HT1080 (cell line): ENCODE measurements around the gene EZR. TPM values are rescaled to one million over a fixed set of nuclear protein-coding genes. Genes with fewer than 3 reads are reported as not detected.

Experiments
- DNase-seq: peaks from one replicate; pipeline ENCODE4 v3.0.0-alpha.2; 2015; ENCODE audit warnings: low read depth
- polyA plus RNA-seq, 2 experiments: library from polyadenylated mRNA; depleted of rRNA; stranded (reverse); fragments of >200 nt; gene quantifications; 2 replicates each; pipeline ENCODE4 v1.2.3, GENCODE V29; 2015
- total RNA-seq: library from RNA; depleted of rRNA; stranded (reverse); fragments of >200 nt; shearing (Covaris generic); gene quantifications from 2 replicates; pipeline ENCODE4 v1.2.3, GENCODE V29; 2014; rRNA removed

The EZR gene
- 228 and 253 TPM in 2 replicates for total RNA-seq
- polyA plus RNA-seq (2015; cell fraction: cytosol; rRNA removed) = 163 and 167 TPM in 2 replicates
- 404 and 422 TPM in 2 replicates for polyA plus RNA-seq (2015; cell fraction: nucleus; rRNA removed)

DNA sequence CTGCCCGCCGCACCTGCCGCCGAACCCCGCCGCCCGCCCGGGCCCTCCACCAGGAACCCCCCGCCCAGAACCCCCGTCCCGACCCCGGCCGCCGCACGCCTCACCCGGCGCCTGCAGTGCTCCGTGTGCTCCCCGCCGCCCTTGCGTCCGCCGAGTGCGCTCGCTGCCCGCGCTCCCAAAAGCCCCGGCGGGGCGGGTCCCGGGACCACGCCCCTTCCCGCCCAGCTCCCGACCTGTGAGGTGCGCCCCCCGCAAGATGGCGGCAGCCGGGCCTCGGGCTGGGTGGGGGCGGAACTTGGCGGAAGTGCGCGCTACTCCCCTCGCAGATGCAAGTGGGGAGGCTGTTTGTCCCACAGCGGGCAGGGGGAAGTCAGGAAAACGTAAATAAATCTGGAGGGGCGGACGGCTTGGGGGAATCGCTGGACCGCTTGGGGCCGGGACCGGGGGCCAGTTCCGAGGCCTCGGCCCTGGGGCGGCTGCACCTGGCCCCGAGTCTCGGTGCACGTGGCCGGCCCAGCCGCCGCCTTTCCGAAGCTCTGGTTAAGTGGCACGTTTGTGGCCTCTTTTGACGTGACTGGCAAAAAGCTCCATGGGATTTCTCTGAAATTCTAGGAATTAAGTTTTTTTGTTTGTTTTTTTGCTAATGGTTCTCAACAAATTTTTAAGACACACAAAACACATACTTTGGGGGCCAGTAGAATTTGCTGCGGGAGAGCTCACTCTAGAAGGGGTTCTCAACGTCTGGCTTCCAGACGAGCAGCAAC lies at the start of gene EZR:
Gene EZR (minus strand): TSS at position 156 of the 764 bp plus-strand sequence. CDS start 1,275 bp downstream, outside the sequence.
- peak; percentile 70 for DNase-seq

DNA sequence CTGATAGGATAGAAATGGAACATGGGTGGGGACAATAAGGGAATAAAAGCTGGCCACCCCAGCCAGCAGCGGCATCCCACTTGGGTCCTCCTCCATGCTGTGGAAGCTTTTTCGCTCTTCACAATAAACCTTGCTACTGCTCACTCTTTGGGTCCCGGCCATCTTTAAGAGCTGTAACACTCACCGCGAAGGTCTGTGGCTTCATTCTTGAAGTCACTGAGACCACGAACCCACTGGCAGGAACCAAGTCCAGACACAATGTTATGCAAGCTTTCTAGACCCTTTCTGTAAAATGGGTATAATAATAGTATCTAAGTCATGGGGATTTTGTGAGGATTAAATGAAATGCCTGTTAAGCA lies 48.9 kb upstream of the EZR start:
- DNase-seq = no peak

DNA sequence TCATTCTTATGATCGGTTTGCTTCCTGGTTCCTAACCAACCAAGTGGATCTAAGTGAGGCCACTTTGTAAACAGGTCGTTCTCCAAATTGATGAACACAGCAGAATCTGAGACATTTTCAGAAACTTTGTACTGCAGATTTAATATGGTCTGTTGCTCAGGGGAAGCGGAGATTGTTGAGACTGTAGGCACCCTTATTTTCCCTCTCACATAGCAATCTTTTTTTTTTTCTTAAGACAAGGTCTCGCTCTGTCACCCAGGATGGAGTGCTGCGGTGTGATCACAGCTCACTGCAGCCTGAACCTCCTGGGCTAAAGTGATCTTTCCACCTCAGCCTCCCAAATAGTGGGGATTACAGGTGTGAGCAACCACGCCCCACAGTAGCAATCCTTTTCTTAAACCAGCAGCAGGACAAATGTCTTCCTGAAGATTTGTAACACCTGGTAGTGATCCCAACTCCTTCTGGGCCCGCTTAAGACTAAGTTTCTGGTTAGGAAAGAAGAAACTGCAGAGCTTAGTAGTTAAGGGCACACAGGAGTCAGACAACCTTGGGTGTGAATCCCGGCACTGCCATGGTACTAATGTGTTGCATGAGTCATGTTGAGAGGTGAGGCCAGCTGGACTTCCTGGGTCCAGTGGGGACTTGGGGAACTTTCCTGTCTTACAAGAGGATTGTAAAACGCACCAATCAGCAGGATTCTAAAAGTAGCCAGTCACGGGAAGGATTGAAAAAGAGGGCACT lies 48.4 kb upstream of the EZR start:
- peak; percentile 16 for DNase-seq

DNA sequence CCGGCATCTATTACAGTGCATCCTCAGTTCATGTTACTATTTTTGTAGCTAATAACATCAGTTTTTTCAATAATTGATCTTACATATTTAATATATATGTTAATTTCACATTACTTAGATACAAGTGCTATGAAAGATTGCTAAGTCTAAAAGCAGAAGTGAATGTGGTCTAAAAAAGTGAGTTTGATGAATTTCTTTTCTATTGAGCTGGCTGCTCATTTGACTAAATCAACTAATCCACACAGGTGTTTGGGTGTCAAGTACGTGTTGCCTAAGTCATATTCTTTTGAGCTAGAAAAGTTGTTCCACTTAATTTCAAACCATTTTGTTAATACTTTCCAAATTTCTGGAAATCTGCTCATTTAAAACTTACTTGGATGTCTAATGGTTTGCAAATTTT lies 46.6 kb upstream of the EZR start:
- DNase-seq = no peak

DNA sequence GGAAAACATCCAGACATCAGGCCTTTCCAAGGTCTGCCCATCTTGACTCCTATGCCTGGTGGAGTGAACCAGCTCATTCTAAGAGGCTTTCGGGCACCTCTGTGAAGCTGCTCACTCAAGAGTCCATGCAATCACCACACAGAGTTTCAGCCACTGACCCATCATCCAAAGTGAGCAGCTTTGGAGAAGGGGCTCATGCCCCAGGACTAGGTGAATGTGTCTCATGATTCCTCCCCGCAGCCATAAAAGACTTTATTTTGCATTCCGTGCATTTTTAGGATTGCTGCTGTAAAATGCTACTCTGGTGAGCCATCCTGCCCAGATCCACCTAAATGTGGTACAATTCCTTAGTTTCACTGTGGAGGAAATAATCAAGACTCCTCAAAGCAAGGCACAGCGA lies 44.5 kb upstream of the EZR start:
- DNase-seq = peak; percentile 15

DNA sequence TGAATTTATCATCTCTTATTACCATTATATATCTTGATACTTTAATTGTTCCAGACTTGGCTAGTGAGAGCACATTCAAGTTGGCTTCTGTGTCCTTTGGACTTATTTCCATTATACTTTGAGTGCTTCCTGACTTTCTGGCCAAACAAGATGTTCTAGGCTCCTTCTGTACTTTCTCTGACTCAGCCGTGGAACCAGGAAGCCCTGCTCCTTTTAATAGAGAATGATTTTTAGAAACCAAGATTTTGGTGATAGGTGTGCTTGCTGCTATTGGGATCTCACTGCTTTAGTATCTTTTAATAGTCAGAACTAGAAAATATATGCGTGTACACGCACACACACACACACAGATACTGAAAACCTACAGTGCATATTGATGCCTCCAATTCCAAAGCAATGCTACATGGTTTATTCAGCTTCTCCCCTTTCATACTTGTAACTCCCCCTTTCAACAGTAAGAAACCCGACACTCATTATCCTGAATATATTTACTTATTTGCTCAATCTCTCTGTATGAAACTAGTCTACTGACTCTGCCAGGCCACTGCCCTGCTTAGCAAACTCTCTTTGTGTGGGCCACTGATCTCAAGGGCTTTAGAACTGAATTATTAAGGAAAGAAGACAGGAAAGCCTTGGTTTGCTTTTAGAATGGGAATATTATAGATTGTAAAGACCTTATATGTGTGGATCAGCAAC lies 42.7 kb upstream of the EZR start:
- DNase-seq = no peak

DNA sequence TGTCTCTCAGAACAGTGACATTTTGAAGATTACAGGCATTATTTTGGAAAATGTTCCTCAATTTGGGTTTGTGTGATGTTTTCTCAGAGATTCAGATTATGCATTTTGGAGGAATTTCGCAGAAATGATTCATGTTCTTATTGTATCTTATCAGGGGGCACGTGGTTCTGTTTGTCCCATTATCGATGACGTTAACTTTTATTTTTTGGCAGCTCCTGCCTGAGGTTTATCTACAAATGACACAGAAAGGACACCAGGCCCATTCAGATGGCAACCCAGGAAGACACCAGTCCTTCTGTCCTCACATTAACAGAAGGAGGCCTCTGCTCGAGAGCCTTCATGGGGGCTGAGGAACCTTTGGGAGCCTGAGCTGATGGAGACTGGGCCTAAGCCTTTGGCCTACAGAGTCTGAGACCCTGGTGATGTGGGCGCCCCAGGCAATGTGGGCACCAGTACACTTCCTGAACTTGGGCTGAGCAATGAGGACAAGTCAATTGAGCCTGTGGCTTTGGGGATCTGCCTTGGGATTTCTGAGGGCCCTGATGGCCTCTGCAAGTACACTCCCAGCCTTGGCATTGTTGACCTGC lies 41.2 kb upstream of the EZR start:
- no peak for DNase-seq

DNA sequence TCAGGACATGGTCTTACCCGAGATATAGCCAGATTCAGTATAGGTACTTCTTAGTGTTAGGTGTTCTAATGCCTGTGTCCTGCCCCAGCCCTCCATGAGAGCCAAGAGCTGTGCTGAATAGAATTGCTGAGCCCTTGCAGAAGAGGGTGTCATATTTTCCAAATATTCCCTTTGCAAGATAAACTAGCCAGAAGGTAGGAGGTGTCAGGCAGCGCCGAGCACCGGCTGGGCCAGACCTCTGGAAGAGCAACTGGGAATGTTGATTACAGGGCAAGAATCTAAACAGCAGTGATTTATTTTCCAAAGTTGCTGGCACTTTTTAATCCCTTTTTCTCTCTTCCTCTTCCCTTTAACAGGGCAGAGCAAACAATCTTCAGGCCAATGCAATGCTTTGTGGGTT lies 37.1 kb upstream of the EZR start:
- DNase-seq = no peak

DNA sequence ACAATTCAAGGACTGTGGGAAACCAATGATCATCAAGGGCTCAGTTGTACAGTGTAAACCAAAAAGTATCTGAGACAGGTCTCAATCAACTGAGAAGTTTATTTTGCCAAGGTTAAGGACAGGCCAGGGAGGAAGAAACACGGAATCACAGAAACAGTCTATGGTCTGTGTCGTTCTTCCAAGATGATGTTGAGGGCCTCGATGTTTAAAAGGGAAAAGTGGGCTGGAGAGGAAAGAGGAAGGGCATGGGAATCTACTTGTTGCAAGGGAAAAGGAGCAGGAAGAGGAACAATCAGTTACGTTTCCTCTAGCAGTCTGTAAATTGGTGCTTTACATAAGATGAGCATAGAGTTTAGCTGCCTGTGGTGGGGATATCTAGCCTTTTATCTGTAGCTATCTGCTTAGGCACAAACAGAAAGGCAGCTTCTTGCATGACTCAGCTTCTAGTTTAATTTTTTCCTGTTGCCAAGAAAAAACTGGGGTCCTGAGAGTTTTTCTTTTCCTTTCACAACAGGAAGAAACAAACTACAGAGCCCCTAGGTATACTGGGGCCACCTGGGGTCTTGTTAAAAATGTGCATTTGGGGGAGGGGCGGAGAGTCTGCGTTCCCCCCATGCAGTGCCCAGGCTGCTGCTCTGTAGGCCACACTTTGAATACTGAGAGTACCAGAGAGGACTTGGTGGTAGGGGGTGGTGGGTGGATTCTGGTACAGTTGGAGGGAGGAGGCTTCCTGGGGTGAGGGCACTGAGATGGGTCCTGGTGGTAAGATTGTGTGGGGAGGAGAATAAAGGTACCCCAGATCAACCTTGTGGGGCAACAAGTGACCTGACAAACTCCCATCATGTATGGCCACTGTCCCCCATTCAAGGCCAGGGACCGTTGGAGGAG lies 35.3 kb upstream of the EZR start:
- DNase-seq = peak; percentile 58

DNA sequence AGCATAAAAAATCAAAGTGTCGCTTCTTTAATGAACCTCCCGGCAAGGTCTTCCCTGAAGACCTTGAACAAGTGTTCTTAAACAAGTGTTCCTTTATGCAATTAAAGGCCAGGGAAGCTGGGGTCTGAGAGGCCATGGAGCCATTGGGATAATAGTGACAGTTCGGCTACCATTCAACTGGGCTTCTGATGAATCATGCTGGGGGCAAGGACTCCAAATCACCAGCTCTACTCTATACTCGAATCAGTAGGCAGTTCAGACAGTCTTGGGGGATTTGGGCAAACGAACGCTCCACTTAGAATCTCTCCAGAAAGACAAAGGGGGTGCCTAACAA lies 34.7 kb upstream of the EZR start:
- DNase-seq = no peak

DNA sequence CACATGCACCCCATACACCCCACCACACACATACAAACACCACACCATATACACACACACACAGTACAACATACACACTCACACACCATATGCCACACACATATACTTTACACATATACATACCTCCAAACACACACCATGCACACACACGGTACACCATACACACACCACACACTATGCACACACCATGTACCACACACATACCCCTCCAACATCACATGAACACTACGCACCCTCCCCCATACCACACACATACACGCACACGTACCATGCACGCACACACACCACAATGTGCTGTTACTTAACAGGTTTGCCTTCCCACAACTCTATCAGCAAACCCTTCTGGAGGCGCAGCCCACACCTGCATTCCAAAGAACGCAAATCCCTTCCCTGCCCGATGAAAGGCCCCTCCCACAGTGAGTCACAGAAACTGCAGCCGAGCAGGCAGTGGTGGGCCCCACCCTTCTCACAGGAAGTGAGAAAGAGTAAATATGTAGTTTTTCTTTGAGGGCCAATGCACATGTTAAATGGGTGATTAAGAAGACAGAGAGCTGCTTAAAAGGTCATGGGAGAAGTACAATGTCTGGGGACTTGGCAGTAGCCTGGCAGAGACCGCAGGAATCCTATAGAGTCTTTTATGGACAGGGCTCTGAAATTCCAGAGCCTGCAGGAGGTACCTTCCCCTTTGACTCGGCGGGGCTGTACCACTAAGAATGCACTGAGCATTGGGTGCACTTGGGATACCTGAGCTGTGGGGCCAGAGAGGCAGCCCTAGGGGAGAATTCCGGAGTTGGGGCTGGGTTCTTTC lies 34.1 kb upstream of the EZR start:
- DNase-seq = peak; percentile 99

DNA sequence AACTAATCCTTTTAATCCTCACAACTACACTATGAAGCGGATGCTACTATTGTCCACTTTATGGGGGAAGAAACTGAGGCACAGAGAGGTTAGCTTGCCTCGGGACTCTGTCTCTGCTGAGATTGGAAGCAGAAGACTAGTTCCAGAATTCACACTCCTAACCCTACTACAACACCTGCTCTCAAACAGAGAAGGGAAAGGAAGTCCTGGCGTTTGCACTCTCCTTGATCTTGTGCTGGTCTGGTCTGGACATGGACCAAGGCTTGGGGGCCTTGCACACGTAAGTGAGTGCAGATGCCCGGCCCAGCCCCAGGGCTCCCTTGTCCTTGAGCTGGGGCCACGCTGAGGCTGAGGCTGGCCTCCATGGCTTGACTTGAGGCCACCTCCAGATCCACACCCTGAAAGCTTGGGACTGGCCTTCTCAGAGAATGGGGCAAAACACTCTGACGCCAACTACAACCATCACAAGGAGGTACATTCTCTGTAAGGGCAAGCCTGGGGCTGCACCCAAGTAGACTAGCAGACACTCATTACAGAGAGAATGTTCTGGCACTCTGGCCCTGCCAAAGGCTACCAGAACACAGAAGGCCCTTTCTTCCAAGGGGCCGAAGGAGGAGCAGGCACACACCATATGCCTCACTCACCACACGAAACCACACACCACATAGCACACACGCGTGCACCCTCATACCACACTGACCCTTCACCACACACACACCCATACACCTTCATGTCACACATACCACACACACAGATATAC lies 33.3 kb upstream of the EZR start:
- DNase-seq = peak; percentile 29

DNA sequence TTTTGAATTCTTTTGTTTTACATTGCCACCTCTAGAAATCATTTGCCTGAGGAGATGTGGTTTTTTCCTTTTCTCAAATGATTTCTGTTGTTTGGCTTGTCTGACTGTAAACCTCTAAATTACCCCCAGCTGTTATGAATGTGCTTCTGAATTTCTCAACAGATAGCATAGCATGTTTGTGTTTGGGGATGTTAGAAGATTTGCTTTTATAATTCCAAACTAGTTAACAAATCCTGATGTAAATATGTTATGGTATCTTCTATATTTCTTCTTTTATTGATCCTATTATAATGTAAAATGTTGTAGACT lies 31.6 kb upstream of the EZR start:
- no peak for DNase-seq

DNA sequence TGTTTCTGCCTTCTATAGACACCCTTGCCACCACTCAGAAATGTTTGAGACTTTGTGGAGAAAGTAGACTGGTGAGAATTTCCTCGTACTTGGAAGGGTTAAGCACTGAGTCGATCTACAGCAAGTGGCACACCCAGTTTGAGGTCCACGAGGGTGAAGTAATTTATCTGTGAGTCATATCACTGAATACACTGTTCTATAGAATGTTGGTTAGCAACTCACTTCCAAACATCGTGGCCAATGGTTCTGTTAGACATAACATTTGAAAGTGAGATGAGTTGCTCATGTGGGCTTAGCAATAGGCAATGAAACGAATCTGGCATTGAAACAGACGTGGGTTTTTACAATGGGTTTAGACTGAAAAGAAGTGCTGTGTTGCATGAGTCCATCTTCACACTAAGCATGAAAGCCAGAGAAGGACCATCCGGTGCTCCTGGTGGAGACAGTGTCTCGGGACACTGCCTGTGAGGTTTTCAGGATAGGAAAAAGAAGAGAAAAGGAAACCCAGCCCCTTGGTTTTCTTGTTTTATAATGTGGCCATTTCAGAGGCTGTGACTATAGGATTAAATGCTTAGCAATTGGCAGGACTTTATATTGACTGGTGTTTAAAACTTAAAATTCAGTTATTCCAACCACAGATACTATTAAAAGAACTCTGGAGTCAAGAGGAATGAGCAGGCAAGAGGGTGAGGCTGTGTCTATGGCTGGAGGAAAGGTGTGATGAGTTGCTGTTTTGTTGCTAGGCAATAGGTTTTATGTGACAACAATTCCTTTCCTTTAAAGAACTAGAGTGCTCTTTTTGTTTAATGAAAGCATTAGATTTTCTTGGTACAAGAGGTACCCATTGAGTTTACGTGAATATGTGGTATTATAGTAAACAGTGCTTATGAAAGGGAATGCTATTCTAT lies 31.0 kb upstream of the EZR start:
- peak; percentile 97 for DNase-seq

DNA sequence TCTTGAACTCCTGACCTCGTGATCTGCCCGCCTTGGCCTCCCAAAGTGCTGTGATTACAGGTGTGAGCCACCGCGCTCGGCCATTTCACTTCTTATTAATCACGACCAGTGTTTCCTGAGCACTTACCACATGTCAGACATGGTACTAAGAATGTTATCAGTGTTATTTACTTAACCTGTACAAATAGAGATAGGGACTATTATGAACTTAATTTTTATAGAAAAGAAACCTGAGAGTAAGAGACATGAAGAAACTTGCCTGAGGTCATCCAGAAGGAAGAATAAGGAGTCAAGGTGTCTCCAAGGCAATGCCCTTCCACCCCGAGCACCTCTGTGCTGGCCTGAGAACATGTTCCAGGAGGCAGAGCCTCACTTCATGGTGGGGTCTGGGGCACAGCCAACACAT lies 29.3 kb upstream of the EZR start:
- no peak for DNase-seq

DNA sequence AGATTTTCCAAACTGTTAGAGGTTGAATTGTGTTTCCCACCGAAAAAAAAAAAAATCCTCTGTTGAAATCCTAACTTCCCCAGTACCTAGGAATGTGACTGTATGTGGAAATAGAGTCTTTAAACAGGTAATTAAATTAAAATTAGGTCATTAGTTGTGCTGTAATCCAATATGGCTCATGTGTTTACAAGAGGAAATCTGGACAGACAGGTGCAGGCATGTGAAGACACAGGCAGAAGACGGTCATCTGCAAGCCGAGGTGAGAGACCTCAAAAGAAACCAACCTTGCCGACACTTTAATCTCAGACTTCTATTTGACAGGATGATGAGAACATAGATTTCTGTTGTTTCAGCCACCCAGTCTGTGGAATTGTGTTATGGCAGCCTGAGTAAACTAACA lies 28.6 kb upstream of the EZR start:
- no peak for DNase-seq

DNA sequence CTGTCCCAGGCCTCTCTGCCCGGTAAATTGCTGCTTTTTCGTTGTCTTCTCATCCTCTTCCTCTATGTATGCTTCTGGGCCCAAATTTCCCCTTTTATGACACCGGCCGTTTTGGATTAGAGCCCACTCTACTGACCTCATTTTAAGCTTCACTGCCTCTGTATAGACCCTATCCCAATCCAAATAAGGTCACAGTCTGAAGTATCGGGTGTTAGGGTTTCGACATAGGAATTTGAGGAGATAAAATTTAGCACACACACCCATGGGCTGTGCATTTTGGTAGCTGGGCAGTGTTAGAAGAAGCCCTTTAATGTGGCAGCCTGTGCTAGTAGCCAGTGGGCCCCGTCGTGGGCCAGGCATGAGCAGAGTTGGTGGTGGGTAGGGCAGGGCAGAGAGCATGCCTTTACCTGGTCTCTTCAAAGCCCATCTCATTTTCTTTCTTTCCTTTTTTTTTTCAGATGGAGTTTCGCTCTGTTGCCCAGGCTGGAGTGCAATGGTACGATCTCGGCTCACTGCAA lies 27.9 kb upstream of the EZR start:
- DNase-seq = no peak
